Measurements from ENCODE around the gene CTU2. TPM values are rescaled to one million over a fixed set of nuclear protein-coding genes. Genes with fewer than 3 reads are reported as not detected.

The CTU2 gene
- total and polyA plus RNA-seq, 9 of the 15 experiments (the other 6 are each of a cell fraction or from before 2014, with no cell fraction given) = 1.3 to 105 (median 23.2) TPM

DNA sequence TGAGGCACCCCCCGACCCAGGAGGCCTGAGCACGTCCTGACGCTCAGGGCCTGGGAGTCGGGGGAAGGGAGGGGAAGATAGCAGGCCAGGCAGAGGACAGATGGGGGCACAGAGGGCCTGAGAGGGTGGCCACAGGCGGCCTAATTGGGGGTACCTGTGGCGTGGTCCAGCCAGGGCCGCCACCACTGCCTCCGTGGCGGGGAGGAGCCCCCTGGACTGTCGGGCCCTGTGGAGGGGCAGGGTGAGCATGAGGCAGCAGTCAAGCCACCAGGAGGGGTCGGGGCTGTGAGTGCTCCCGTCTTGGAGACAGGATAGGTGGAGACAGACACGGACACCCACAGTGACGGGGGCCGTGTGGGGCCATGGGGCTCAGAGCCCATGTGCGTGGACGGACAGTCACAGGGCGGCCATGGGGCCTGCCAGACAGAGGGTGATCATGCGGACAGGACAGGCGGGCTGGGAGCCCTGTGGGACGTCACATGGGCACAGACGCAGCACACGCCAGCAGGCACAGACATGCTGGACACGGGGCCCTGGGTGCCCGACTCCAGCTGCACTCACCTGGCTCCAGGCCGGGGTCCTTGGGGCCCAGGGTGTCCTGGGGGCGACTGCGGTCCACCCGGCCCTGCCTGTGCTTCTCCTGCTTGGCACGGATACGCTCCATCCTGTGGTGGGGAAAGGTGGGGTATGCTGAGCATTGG is 18.7 kb downstream of the CTU2 start:
- in situ Hi-C loops (cut with MboI) = no loop called here
- Histone ChIP-seq H3K4me2 (ENCODE audit: insufficient read depth, low read length) (no peak overlapping the region), H3K27ac (ENCODE audit: extremely low read depth, low read depth, low read length) (no peak overlapping the region), H3K9me1 (ENCODE audit: control insufficient read depth, insufficient read depth, low read length) (no peaks in the 10 kb centered on the region), H3K9me3 (replicated peaks; ENCODE audit: control insufficient read depth, insufficient read depth, low read depth, low read length) (no peaks in the 10 kb centered on the region), H3K4me1 (replicated peaks in 1 of 2; ENCODE audit: control insufficient read depth in 2 of 2, insufficient read depth in 2 of 2, low read length in 2 of 2) (peaks cover 0 to 54% of the 10 kb centered on the region in 2 experiments; a peak in 2 of 5 replicates), H3K79me2 (ENCODE audit: control insufficient read depth, insufficient read depth, low read length) (no peaks in the 10 kb centered on the region), H4K20me1 (replicated peaks; ENCODE audit: control insufficient read depth, insufficient read depth, low read length) (no peaks in the 10 kb centered on the region; the same call in 1 of the 2 replicates), H3K4me3 (no peak overlapping the region), H2AFZ (ENCODE audit: low read depth, low read length) (no peak overlapping the region), H3K9ac (ENCODE audit: insufficient read depth in 1 of 2, low read depth in 2 of 2, low read length in 2 of 2) (no peak overlapping the region), H3K27me3 (ENCODE audit: control insufficient read depth in 2 of 2, insufficient read depth in 2 of 2, low read length in 2 of 2) (no peaks in the 10 kb centered on the region), H3K36me3 (ENCODE audit: control insufficient read depth, insufficient read depth, low read length) (peaks cover 86% of the 10 kb centered on the region; the same call in 2 of the 3 replicates)
- ChIA-PET CTCF (ENCODE audit: low intra/inter-chr PET ratio) (no interaction called here), POLR2A (interaction anchor here (0.7 to 1.0 kb wide), 2 partner anchors 10 to 12 kb away, joined by 5 read pairs; no protein-coding TSS in a partner anchor)
- FAIRE-seq = no peak
- 96% methylated on average over 31 of the region's 31 CpGs for WGBS (ENCODE audit: insufficient coverage, low coverage, missing lambda C conversion rate)
- intact Hi-C loops (cut with micrococcal nuclease) = no loop called here
- no peak for DNase-seq (ENCODE audit: extremely low read depth in 1 of 4, low spot score in 3 of 4)
- no TSS peak for BruUV-seq (replicated peaks)
- ATAC-seq = no peak; the same call in 1 of the 3 replicates
- TF ChIP-seq ZNF830 (CRISPR knock-in tag; IDR thresholded peaks at IDR 0.05) (no peak), PTRF (tag; IDR thresholded peaks at IDR 0.05) (no peak), SUPT5H (IDR thresholded peaks at IDR 0.05) (0 out of 2 replicates have a peak, but pooled peaks have one; percentile 7), HOXB6 (CRISPR knock-in tag; IDR thresholded peaks at IDR 0.05; ENCODE audit: borderline replicate concordance) (no peak), NR2F6 (CRISPR knock-in tag; IDR thresholded peaks at IDR 0.05) (no peak), ZBTB1 (CRISPR knock-in tag; IDR thresholded peaks at IDR 0.05; ENCODE audit: borderline replicate concordance, low read depth) (no peak), RBM22 (IDR thresholded peaks at IDR 0.05; ENCODE audit: low read depth, low read length, poor library complexity, severe bottlenecking) (peak; percentile 29), SMAD4 (CRISPR knock-in tag; conservative IDR thresholded peaks at IDR 0.05) (no peak), SMARCB1 (IDR thresholded peaks at IDR 0.05; ENCODE audit: insufficient read length, low read depth) (no peak), DPF2 (IDR thresholded peaks at IDR 0.05) (no peak)
